NCI-H2227 (cell line): ENCODE results near the gene MYB.

Source experiments
- DNase-seq: peaks from one replicate; lab custom pipeline; 2025; ENCODE audit not compliant: unreplicated experiment; lab: John Stamatoyannopoulos, UW

The MYB gene

DNA sequence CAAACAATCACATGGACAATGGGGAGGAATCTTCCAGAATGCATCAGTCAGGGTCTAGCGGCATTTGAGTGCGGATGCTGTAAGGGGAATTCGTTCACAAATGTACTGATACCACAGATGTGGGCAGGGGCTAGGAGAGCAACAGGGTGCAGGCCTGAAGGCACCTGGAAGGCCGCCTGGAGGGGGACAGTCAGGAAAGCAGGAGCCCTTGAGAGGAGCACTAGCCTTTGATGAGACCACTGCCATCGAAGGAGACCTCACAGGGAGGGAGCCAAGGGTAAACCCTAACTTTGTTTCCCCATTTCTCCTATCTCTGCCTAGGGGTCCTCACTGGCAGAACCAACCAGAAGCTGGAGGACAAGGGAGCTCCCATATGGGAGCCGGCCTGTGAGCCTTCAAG, 38.2 kb downstream of the MYB start:
- DNase-seq, result no peak

DNA sequence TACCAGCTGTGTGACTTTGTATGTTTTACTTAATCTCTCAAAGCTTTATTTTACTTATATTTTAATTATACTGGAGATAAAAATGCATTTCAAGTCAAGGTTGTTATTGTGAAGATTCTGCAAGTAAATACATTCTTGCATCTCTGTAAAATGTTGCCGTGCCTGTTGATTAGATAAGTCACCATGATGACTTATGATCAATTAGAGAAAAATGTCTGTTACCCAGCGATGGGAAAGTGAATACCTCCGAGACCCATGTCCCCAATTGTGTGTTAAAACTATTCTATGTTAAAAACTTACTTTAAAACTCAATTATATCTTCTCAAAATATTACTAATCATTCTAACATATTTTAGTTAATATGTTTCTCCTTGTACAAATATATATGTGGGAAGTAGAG, 39.9 kb downstream of the MYB start:
- no peak for DNase-seq

- no peak for DNase-seq
These were observed 40.4 kb downstream of the MYB start for GRCh38 chr6:135221505-135221904.

DNA sequence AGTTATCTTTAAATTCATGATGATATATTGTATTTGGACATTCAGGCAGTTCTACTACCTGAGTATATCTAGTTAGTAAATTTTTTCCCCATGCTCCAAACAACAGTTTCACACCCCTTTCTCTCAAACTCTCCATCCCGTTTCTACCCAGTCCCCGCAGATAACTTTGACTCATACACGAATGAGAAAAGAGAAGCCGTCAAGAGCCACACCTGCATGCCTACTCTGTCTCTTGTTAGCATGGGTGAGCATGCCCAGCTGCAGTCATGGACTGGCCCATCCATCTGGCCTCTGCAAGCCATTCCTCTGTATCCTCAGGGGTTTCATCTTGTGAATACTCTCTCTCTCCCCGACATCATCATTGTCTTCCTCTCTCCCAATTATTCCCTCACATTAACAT, 41.5 kb downstream of the MYB start:
- no peak for DNase-seq

DNA sequence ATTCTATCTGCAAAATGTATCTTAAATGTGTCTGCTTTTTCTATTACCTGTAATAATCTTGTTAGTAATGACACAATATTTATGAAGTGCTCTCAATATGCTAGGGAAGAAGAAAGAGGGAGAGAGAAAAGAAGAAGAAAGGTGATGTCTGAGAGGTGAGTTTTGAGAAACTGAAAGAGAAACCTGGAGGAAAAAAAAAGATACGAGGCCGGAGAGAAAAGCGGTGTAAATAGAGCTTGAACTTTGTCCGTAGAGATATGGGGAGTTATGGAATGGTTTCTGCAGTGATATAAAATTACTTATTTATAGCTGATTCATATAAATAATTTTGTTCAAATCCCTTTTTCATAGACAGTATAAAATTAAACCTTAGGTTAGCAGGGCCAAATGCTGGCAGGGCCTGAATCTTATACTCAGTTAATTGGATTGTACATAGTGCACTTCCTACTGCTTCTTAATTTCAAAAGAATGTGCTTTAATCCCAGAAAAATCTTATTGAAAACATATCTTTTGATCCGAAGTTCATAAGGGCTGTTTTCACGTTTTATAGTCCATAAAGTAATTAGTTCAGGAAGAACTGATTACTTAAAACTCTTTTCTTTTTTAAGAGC, 43.0 kb downstream of the MYB start:
- DNase-seq, result no peak

- no peak for DNase-seq
These were observed 44.8 kb downstream of the MYB start for GRCh38 chr6:135225911-135226310.

DNA sequence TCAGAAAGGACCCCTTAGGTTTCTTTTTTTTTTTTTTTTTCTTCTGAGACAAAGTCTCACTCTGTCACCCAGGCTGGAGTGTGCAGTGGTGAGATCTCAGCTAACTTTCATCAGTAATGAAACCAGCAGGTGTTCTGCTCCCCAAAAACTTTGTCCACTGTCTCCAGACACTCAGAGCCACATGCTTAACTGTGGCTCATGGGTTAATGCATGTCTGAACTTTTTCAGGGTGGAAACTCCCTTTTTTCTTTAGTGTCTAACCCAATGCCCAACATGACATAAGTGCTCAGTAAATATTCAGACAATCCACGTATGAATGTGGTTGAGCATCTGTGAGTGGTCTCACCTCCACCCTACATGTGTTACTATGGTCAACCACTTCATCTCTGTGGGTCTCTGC, 45.4 kb downstream of the MYB start:
- no peak for DNase-seq

- no peak for DNase-seq
These were observed 46.2 kb downstream of the MYB start for GRCh38 chr6:135227349-135227748.

GRCh38 chr6:135227758-135228157, 46.6 kb downstream of the MYB start:
- DNase-seq, result no peak

DNA sequence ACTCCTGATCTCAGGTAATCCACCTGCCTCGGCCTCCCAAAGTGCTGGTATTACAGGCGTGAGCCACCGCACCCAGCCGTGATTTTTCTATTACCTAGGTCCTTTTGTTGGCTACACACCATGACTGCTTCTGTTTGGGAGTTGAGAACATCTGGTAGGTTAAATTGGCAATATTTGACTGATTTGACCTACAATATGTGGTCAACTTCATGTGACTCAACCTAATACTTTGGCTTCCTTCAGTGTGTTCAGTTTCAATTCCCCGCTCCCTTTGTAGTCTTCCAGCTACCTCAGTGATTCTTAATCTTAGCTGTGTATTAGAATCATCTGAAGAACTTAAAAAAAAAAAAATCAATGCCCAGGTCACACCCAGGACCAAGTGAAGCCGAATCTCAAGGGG, 47.4 kb downstream of the MYB start:
- no peak for DNase-seq

DNA sequence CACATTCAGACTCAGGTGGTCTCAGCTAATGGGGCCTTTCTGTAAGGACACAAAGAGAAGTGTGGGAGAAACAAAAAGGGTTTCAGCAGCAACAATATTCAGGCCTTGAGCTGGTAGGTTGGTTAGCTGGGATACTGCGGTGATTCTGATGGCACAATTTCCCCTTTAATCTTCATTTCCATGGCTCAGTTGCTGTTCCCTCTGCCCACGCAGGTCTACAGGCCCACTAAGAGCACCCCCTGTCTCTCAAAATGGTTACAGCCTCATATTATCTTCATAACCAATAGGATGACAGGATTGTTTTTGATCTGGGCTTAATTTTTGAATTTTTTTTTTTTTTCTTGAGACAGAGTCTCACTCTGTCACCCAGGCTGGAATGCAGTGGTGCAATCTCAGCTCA, 48.9 kb downstream of the MYB start:
- DNase-seq, result no peak

GRCh38 chr6:135230711-135231468, 49.8 kb downstream of the MYB start:
- no peak for DNase-seq

GRCh38 chr6:135231469-135231844, 50.3 kb downstream of the MYB start:
- no peak for DNase-seq

DNA sequence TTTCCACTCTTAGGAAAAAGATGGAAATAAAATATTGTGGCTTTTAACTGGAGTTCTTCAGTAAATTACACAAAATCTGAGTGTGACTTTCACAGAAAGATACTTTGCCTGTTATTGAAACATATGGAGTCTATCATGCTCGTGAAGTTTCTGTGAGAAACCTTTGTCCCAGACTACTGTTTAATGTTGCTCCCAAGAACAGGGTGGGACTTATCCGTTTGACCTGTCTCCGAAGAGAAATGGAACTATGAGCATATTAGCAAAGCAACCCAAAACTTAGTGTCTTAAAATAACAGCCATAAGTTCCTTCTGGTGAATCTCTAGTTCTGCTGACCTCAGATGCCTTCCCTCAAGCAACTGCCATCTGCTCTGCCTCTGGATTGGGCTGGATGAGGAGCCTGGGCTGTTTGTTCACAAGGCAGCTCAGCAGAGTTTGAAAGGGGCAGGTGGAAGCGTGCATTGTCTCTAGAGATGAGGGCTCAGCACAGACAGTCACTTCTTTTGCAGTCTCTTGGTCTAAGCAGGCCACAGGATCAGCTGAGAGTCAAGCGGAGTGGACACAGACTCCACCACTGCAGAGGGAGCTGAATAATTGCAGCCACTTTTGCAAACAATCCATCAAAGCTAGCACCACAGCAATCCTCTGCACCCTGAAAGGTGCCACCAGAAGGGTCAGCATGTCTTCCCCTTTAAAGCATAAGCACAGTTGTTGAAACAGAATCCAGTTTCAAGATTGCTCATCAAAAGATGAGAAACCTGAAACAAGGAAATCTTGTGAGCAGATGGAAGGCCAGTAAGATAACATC, 52.8 kb downstream of the MYB start:
- no peak for DNase-seq

DNA sequence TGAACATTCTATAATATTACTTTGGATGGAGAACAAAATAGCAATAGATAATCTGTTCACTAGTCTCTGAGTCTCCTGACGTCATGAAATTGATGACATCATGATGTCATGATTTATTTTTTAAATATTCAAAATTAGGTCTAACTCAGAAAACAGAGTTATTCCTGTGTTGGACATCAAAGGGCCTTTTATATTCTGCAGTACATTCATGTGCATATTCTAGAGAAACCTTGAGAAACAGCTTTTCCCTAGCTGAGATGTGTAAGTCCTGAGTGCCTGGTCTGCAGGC, 53.3 kb downstream of the MYB start:
- no peak for DNase-seq

DNA sequence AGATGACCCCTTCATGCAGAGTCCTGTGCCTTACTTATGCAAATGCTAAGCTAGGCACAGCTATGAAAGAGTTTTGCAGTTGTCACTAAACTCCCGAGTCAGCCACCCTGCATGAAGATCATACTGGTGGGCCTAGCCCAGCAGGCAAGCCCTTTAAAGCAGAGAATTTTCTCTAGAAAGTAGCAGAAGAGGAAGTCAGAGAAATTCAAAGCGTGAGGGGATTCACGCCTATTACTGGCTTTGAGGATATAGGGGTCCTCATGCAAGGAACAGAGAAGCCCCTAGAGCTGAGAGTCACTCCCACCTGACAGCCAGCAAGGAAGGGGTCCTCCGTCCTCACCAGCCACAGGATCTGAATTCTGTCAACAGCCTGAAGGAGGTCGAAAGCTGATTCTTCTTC, 54.6 kb downstream of the MYB start:
- DNase-seq, result no peak

GRCh38 chr6:135236319-135236718, 55.2 kb downstream of the MYB start:
- DNase-seq, result no peak

DNA sequence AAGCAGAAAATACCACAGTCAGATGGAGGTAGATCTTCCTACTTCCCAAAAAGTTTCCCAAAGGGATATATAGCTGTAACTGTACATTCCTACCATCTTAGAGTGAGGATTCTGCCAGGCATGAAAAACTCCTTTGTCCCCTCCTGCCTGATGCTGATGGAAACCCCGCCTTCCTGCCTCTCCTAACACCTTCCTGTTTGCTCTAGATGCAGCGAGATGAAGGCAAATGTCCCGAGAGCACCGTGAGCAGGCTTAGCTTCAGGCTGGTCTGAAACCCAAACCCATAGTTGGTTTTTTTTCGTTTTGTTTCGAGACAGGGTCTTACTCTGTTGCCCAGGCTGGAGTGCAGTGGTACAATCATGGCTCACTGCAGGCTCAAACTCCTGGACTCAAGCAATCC, 55.6 kb downstream of the MYB start:
- DNase-seq, result no peak

DNA sequence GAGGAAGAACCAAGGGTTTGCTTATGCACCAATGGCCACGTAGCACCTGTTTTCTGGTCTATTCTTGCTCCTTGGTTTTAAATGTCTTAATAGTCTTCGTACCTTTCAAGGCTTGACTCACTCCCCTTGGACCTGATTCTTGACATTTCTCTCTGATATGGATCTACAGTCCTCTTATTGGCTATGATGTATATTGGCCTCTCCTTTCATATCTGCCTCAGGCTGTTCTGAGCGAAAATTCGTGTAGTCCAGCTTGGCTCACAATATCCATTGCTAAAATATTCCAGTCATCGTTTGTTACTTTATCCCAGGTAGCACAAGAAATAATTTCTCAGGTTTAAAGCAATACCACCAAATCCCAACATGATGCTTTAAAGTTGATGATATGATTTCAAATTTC, 59.6 kb downstream of the MYB start:
- DNase-seq, result no peak

- DNase-seq, result no peak
These were observed 63.0 kb downstream of the MYB start for GRCh38 chr6:135243871-135244796.

- DNase-seq, result no peak
These were observed 63.7 kb downstream of the MYB start for GRCh38 chr6:135244805-135245204.
